Adipocyte (in vitro differentiated cells): ENCODE results near the gene NGEF.

Source experiments
- DNase-seq: peaks from one replicate; pipeline ENCODE4 v3.0.0-alpha.2; 2015; ENCODE audit warnings: low read depth
- H3K27me3 ChIP-seq: replicated peaks from 2 replicates; pipeline ENCODE4 v1.7.0; 2013; ENCODE audit warnings: mild to moderate bottlenecking, low read length, moderate library complexity; ENCODE audit not compliant: control insufficient read depth, insufficient read depth
- H3K36me3 ChIP-seq: 2 replicates; pipeline ENCODE4 v1.7.0; 2013; ENCODE audit warnings: low read length, mild to moderate bottlenecking, moderate library complexity; ENCODE audit not compliant: control insufficient read depth, insufficient read depth, severe bottlenecking
- H3K4me1 ChIP-seq: 2 replicates; pipeline ENCODE4 v1.7.0; 2013; ENCODE audit warnings: mild to moderate bottlenecking, low read length, moderate library complexity; ENCODE audit not compliant: control insufficient read depth, insufficient read depth
- H3K4me3 ChIP-seq: 2 replicates; pipeline ENCODE4 v1.7.0; 2013; ENCODE audit warnings: mild to moderate bottlenecking, low read length, moderate library complexity
- H3K9ac ChIP-seq: 2 replicates; pipeline ENCODE4 v1.7.0; 2013; ENCODE audit warnings: mild to moderate bottlenecking, low read length, moderate library complexity
- H3K9me3 ChIP-seq: 2 replicates; pipeline ENCODE4 v1.7.0; 2013; ENCODE audit warnings: mild to moderate bottlenecking, low read length, moderate library complexity; ENCODE audit not compliant: control insufficient read depth

The NGEF gene

GRCh38 chr2:232898592-232899543 is 114.2 kb downstream of the NGEF start:
- H3K36me3 ChIP-seq, result no peaks in the 10 kb centered on the region
- peaks cover 6% of the 10 kb centered on the region for H3K4me1 ChIP-seq
- no peak for DNase-seq
- H3K27me3 ChIP-seq, result no peaks in the 10 kb centered on the region
- no peaks in the 10 kb centered on the region for H3K9me3 ChIP-seq
- H3K4me3 ChIP-seq, result no peak overlapping the region
- H3K9ac ChIP-seq, result no peak overlapping the region

GRCh38 chr2:232897598-232898408 is 115.3 kb downstream of the NGEF start:
- no peak for DNase-seq

GRCh38 chr2:232896720-232897597 is 116.1 kb downstream of the NGEF start:
- Histone ChIP-seq H3K36me3 (no peaks in the 10 kb centered on the region), H3K4me3 (no peak overlapping the region)

More at GRCh38 chr2:232897598-232898408, 115.3 kb downstream of the NGEF start:
- Histone ChIP-seq H3K9me3 (no peaks in the 10 kb centered on the region), H3K9ac (no peak overlapping the region), H3K36me3 (no peaks in the 10 kb centered on the region), H3K27me3 (no peaks in the 10 kb centered on the region), H3K4me3 (no peak overlapping the region), H3K4me1 (peaks cover 6% of the 10 kb centered on the region)

GRCh38 chr2:232896111-232896510 is 116.9 kb downstream of the NGEF start:
- Histone ChIP-seq H3K4me3 (no peak overlapping the region), H3K9me3 (no peaks in the 10 kb centered on the region), H3K27me3 (peaks cover 2% of the 10 kb centered on the region), H3K4me1 (peaks cover 7% of the 10 kb centered on the region), H3K36me3 (no peaks in the 10 kb centered on the region), H3K9ac (no peak overlapping the region)
- no peak for DNase-seq

More at GRCh38 chr2:232896720-232897597, 116.1 kb downstream of the NGEF start:
- Histone ChIP-seq H3K4me1 (peaks cover 6% of the 10 kb centered on the region), H3K27me3 (no peaks in the 10 kb centered on the region), H3K9ac (no peak overlapping the region), H3K9me3 (no peaks in the 10 kb centered on the region)
- DNase-seq, result no peak

GRCh38 chr2:232894746-232895145 is 118.3 kb downstream of the NGEF start:
- no peak overlapping the region for H3K9ac ChIP-seq
- H3K9me3 ChIP-seq, result no peaks in the 10 kb centered on the region
- H3K4me1 ChIP-seq, result peaks cover 8% of the 10 kb centered on the region
- no peak overlapping the region for H3K4me3 ChIP-seq
- no peaks in the 10 kb centered on the region for H3K36me3 ChIP-seq
- H3K27me3 ChIP-seq, result peaks cover 8% of the 10 kb centered on the region
- DNase-seq, result no peak

- Histone ChIP-seq H3K4me3 (no peak overlapping the region), H3K27me3 (peaks cover 8% of the 10 kb centered on the region), H3K9ac (no peak overlapping the region), H3K36me3 (no peaks in the 10 kb centered on the region), H3K9me3 (no peaks in the 10 kb centered on the region), H3K4me1 (peaks cover 8% of the 10 kb centered on the region)
- no peak for DNase-seq
These were observed 118.8 kb downstream of the NGEF start for GRCh38 chr2:232894251-232894650.

- Histone ChIP-seq H3K4me1 (peaks cover 8% of the 10 kb centered on the region), H3K36me3 (no peaks in the 10 kb centered on the region), H3K9ac (no peak overlapping the region), H3K27me3 (peaks cover 8% of the 10 kb centered on the region), H3K9me3 (no peaks in the 10 kb centered on the region), H3K4me3 (no peak overlapping the region)
- DNase-seq, result no peak
These were observed 119.2 kb downstream of the NGEF start for GRCh38 chr2:232893834-232894233.

- Histone ChIP-seq H3K36me3 (no peaks in the 10 kb centered on the region), H3K9ac (no peak overlapping the region), H3K4me1 (peaks cover 8% of the 10 kb centered on the region), H3K9me3 (no peaks in the 10 kb centered on the region), H3K27me3 (peaks cover 8% of the 10 kb centered on the region), H3K4me3 (no peak overlapping the region)
- DNase-seq, result no peak
These were observed 120.2 kb downstream of the NGEF start for GRCh38 chr2:232892843-232893242.

- no peaks in the 10 kb centered on the region for H3K9me3 ChIP-seq
- no peak for DNase-seq
- H3K27me3 ChIP-seq, result peaks cover 8% of the 10 kb centered on the region
- peaks cover 8% of the 10 kb centered on the region for H3K4me1 ChIP-seq
- H3K36me3 ChIP-seq, result no peaks in the 10 kb centered on the region
- no peak overlapping the region for H3K9ac ChIP-seq
- no peak overlapping the region for H3K4me3 ChIP-seq
These were observed 120.8 kb downstream of the NGEF start for GRCh38 chr2:232892221-232892620.

GRCh38 chr2:232891621-232892071 is 121.4 kb downstream of the NGEF start:
- H3K9me3 ChIP-seq, result no peaks in the 10 kb centered on the region
- peak; percentile 63 for DNase-seq

More at GRCh38 chr2:232891621-232892071, 121.4 kb downstream of the NGEF start:
- Histone ChIP-seq H3K36me3 (no peaks in the 10 kb centered on the region), H3K9ac (no peak overlapping the region), H3K27me3 (peaks cover 8% of the 10 kb centered on the region), H3K4me3 (no peak overlapping the region), H3K4me1 (peaks cover 8% of the 10 kb centered on the region)
